HG03025 (cell line): ENCODE measurements around the gene SURF6.
A peak's percentile ranks its signal among the peaks of the same experiment; 100 is the strongest.
"Not testable (repeated sequence)": the region's sequence is repeated elsewhere in the genome, so short reads cannot be mapped to it uniquely, and the experiment has no call there.

ENCODE experiments used
- ATAC-seq: cut with Tn5 transposase; IDR thresholded peaks from one replicate; pipeline ENCODE4 v1.9.1; 2021; ENCODE audit warnings: mild to moderate bottlenecking, moderate library complexity; ENCODE audit not compliant: unreplicated experiment, low FRiP score

Gene SURF6

DNA sequence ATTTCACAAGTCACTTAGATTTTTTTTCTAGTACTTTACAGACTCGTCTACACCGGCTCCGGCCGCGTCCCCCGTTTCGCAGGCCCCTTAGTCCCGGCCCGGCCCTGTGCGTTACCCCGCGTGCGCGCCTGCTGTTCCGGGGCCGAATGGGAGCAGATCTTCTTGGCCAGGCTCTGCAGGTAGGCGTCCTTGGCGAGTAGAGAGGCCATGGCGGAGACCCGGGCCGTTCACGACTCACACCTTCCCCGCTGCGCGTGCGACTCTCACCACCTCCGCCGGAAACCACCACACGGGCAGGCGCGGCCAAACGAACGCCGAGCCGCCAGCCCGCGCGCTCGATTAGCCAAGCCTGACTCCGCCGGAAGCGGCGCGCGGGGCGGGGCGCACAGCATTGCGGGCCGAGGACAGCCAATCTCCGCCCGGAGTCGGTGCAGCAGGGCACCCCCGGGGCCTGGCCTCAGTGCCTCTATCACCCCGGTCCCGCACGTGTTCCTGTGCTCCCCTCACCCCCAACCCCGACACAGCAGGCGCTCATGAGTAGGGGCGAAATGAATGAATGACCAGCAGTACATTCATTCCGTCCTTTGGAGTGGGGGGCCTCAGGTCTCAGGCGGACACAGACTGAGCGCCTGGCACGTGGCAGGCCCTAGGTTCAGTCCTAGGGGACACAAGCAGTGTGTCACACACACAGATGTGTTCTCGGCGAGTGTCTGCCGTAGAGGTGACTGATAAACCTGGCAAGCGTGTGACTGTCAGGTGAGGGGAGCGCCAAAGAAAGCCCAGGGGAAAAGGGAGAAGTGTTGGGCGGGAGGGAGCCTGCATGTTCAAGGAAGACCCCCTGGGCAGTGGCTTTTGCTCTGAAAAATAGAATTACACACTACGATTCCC, at the start of gene SURF6:
Gene SURF6 (minus strand): TSS at position 265 of the 888 bp plus-strand sequence. CDS start 56 bp downstream, at position 209.
- ATAC-seq = peak; percentile 64

DNA sequence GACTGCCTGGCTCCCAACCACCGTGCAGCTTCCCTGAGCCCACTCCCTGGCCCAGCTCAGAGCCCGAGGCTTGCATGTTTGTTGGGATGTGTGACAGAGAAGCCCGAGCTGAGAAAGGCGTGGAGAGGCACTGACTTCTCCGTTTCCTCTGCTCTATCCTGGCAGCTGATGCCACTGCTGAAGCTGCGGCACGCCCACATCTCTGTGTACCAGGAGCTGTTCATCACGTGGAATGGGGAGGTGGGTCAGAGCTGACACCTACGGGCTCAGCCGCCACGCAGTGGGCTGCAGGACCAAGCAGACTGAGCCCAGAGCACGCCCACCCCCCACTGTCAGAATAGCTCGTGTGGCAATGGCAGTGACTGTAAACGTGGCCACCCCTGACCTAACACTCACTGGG, 49.5 kb upstream of the SURF6 start:
- no peak for ATAC-seq

DNA sequence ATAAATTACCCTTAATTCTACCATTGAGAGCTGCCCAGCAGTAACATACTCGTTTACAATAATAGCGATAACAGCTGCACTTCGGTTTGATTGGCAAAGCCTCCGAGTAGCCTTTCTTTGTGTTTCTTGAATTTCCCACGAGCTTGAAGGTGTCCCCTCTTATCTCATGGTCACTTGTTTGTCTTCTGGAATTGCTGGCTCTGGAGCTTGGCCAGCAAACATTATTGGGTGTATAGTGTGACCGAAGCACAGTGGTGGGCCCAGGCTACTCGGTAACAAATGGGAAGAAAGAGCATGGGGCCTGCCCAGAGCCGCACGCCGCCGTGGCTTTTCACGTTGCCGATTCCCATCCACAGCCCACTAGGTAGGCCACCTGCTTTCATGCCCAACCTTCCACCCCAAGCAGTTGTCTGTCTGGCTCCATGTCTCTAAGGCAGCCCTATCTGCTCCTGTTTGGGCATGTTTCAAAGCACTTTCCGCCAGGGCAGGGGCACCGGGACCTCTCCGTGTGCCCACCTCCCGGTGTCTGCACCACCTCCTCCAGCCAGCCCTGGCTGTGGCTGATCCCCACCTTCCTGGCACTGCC, 48.8 kb upstream of the SURF6 start:
- no peak for ATAC-seq

DNA sequence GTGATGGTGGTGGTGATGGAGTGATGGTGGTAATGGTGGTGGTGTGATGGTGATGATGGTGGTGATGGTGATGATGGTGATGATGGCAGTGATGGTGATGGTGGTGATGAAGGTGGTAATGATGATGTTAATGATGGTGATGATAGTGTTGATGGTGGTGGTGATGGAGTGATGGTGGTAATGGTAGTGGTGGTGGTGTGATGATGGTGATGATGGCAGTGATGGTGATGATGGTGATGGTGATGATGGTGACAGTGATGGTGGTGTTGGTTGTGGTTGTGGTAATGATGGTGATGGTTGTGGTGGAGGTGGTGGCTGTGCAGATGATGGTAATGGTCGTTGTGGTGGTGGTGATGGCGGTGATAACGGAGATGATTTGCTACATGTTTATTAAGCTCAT, 47.5 kb upstream of the SURF6 start:
- no peak for ATAC-seq

DNA sequence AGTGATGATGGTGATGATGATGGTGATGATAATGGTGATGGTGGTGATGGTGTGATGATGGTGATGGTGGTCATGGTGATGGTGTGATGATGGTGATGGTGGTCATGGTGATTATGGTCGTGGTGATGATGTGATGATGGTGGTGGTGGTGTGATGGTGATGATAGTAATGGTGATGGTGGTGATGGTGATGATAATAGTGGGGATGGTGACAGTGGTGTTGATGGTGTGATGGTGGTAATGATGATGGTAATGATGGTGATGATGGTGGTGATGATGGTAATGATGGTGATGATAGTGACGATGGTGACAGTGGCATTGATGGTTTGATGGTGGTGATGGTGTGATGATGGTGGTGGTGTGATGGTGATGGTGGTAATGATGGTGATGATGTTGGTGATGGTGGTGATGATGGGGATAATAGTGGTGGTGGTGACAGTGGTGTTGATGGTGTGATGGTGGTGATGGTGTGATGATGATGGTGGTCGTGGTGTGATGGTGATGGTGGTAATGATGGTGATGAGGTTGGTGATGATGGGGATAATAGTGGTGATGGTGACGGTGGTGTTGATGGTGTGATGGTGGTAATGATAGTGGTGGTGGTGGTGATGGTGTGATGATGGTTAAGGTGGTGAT, 46.6 kb upstream of the SURF6 start:
- ATAC-seq = no peak

DNA sequence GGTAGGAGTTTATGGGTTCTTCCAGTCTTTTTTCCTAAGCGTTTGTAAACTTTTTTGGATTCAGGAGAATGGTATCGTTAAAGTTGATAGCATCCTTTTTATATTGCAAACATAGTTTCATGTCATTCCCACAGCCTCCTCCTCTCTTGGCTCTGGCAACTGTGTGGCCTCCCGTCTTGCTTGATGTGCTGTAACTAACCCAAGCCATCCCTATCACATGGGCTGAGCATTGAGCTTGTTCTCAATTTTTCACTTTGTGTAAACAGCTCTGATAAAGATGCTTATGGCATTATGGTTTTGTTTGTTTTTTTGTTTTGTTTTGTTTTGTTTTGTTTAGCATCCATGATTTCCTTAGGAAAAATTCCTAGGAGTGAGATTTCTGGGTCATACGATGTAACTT, 44.7 kb upstream of the SURF6 start:
- no peak for ATAC-seq

DNA sequence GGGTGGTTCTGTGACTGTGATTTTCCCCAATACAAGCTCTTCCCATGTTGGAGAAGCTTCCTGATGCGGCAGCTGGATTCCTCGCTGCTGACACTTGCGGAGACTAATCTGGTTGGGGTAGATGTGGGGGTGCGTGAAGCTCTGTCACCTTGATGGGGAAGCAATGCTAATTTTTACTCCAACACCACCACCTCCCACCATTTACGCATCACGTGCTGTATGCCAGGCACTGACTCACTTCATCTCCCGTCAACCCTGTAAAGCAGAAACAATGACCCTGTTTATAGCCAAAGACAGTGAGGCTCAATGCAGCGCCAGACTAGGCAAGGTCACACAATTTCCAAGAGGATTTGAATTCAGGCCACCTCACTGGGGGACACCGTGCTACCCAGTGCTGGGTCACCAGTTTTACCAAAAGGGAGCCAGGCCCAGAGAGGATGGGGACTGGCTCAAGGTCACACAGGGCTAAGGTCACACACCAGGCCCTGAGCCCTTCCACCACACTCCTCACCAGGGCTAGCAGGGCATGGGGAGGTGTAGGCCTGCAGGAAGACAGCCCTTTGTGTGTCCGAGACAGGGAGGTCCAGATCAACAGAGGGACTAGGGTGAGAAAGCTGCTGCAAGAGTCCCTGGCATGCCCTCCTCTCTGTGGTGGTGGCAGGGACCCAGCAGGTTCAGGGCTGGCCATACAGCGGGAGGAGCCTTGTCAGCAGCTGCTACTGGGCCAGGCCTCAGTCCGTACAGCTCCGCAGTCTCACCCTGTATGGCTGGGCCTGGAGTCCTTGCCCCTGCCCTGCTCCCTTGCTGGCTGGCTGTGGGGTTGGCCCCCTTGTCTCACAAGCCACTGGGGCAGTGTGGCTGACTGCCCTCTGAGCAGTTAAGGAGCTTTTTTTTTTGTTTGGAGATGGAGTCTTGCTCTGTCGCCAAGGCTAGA, 43.4 kb upstream of the SURF6 start:
- no peak for ATAC-seq

DNA sequence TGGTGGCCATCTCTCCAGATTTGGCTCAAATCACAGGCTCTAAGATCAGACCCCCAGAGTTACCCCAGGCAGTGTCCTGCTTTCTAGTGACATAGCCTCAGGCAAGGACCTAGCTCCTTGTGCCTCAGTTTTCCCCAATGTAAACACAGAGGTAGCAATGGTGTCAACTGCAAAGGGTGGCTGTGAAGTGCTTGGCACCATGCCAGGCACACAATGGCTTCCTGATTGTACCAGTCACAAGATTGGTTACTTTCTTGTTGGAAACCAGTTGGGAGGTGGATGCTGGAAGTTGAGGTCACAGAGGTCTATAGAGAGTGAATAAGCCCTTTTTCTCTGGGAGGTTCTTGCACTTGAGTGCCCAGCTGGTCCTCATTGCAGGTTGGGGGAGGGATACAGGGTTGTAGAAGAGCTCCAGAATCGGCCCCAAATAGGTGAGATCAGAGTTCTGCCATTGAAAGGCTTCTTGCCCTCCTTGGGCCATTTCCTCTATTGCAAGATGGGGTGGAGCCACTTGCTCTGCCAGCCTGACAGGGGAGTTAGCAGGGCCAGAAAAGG, 42.5 kb upstream of the SURF6 start:
- no peak for ATAC-seq

DNA sequence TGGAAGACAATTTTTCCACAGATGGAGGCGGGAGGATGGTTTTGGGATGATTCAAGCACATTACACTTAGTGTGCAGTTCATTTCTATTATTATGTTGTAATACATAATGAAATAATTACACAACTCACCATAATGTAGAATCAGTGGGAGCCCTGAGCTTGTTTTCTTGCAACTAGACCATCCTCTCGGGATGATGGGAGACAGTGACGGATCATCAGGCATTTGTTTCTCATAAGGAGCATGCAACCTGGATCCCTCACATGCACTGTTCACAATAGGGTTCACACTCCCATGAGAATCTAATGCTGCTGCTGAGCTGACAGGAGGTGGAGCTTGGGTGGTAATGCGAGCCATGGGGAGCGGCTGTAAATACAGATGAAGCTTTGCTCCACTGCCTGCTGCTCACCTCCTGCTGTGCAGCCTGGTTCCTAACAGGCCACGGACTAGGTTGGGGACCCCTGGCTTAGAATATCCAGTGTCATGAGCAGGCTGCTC, 41.8 kb upstream of the SURF6 start:
- ATAC-seq = no peak

DNA sequence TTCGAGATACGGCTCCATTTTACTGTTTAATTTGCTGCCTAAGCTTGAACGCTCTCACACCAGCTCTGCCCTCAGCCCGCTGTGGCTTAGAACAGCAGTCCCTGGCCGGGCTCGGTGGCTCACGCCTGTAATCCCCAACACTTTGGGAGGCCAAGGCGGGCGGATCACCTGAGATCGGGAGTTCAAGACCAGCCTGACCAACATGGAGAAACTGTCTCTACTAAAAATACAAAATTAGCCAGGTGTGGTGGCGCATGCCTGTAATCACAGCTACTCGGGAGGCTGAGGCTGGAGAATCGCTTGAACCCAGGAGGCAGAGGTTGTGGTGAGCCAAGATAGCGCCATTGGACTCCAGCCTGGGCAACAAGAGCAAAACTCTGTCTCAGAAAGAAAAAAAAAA, 41.3 kb upstream of the SURF6 start:
- not testable (repeated sequence) for ATAC-seq

DNA sequence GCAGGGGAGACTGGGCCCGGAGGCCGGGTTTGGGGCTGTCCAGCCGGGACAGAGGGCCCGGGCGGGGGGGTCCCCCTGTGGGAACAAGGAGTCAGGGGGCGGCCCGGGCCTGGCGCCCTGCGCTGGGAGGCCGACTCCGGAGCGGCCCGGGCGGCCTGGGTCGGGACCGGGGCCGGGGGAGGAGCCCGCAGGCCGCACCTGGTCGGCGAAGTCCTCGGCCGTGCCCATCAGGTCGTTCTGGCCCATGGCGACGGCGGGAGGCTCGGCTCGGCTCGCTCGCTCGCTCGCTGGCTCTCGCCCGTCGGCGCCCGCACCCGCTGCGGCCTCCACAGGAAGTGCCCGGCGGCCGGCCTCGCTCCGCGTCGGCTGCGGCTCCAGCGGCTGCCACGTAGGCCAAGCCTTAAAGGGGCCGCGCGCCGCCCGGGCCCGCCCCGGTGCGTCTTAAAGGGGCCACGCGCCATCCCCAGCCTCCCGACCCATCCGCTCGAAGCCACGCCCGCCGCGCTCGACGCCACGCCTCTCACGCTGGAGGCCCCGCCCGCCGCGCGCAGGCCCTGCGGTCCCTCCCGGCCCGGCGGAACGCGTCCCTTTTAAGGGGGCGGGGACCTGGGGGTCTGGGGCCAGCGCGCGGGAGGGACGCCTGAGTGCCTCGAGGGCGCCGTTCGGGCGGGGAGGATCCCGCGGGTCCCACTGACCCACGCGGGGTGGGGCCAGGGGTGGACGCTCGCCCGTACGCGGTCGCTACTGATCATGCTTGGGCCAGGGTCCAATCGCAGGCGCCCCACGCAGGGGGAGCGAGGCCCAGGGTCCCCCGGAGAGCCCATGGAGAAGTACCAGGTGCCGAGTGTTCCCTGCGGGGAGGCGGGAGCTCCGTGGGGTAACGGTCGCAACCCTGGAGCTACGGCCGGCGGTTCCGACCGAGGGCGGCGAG, 40.0 kb upstream of the SURF6 start, which contains the start of the genes STKLD1 and SURF4:
Gene STKLD1 (plus strand): TSS at position 643 of the 931 bp plus-strand sequence. CDS start 108 bp downstream, at position 751.
Gene SURF4 (minus strand): TSS at position 337 of the 931 bp plus-strand sequence. CDS start 91 bp downstream, at position 246.
- peak; percentile 80 for ATAC-seq

DNA sequence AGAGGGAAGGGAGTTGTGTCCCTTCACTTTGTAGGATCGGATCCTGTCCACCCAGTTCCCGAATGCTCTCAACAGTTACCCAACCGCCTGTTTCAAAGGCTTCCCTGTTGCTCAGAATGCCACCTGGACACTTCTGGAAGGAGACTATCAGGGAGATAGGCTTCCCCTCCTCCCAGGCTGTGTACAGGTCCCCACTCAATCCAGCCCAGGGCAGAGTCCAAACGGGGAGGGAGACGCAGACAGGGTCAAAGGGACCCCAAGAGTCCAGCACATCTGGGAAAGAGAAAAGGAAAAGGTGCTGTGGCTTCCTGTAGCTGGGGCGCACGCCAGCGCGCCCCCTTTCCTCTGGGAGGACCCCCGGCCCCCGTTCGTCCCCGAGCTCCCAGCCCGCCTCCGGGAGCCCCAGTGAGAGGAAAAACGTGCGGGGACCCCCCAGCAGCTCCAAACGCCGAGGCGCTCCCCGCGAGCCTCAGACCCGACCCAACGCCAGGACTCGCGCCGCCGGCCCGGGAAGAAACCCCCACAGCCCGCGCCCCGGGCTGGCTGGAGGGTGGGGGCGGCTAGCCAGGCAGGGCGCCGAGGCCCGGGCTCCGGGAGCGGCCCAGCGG, 39.2 kb upstream of the SURF6 start:
- ATAC-seq = peak; percentile 5

DNA sequence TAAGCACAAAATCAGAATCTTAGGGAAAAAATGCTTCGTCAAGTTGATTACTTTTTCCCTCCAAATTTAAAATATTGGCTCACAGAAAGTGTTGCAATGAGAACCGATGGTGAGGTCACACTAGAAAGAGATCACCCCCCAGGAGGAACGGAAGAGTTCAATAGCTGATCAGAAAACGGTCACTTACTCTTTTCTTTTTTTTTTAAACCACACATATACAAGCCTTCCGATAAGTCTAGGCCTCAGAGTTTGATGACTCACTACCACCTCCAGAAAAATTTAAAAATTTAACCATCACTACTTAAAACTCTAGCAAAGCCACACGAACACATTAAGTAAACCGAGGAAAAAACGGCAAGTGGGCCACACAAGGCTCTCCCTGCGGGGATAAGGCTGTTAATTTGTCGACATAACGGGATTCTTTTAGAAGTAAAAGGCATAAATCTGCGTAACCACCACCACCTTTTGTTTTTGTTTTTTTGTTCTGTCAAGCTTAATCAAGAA, 38.7 kb upstream of the SURF6 start:
- ATAC-seq = no peak

DNA sequence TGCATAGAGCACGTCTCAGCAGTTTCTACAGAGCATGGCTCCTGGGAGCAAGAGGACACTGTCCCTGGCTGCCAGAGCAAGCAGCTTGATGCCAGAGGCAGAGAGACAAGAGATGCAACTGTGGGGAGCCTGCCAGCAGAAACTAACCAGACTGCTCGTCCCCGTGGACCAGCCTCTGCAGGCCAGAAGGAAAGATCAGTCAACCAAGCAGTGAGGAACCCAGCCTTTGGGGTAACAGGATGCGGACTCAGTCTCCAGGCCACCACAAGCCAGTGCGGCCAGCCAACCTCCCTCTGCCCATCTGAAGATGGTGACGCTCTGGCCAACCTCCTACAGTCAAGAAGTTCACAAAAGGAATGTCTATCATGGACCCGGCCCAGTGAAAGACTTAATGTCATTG, 36.2 kb upstream of the SURF6 start:
- no peak for ATAC-seq

DNA sequence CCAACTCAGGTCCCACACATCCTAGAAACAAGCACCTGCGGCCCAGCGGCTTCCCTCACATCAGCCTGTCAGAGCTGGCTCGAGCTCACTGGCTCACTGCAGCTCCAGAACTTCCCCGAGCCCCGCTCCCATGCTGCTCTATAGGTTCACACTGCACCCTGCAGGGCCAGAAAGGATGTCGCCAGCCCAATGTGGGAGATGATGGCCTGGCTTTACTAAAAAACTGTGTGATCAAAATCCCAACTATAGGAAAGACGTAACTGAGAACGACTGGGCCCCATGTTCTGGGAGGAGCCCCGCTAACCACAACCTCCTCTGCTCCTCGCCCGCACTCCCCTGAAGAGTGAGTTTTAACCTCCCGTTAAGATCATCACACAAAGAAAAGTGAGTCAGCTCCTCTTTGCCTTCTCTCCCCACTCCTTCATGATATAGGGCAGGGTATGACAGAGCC, 35.3 kb upstream of the SURF6 start:
- ATAC-seq = no peak

DNA sequence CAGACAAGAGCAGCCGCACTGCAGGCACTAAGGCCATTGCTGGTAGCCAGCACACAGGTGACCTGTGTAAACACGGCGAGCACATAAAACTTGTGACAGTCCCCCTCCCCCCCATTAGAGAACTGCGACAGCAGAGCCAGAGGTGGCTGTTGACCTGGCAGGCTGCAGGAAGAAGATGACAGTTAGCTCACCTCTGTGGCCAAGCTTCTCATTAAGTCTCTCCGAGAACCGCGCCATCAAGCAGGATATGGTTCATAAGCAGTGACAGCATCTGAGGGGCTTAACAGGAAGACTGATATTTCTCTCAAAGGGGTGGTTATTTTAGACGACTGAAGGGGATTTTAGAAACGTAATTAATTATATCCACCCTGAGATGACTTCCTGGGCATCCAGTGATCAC, 34.7 kb upstream of the SURF6 start:
- ATAC-seq = no peak

DNA sequence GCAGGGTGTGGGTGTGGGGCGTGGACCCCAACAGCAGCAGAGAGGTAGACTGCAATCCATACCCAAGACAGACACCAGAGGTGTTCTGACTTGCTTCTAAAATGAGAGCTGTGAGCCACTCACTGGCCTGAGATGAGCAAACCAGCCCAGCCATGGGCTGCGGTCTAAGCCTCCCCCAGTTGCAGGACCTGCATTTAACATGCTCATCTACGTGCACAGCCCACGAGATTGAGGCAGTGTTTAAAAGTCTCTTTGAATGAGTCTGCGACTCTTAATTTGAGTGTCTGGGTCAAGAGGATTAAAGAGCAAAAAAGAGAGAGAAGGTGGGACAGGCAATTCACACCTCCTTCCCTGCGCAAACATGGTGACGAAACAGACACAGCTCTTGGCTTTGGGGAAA, 33.9 kb upstream of the SURF6 start:
- no peak for ATAC-seq

DNA sequence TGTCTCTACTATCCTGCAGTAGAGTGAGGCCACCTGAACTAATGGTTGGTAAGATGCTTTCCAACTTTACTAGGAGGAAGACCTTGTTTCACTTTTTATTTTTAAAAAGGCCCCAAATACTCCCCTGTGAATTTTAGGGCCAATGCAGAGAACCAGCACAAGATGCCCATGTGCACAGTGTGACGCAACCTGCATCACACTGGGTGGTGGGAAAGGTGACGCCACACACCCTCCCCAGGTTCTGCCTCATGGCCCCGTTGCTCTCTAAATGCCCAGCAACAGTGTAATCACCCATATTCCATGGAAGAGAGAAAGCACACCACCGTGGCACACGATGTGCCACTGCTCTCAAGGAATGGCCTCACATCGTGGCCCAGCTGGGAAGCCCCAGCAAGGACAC, 33.4 kb upstream of the SURF6 start:
- no peak for ATAC-seq
